ENCODE results near the gene EIF3A.
"Not testable (repeated sequence)": the region's sequence is repeated elsewhere in the genome, so short reads cannot be mapped to it uniquely, and the experiment has no call there.

EIF3A gene

DNA sequence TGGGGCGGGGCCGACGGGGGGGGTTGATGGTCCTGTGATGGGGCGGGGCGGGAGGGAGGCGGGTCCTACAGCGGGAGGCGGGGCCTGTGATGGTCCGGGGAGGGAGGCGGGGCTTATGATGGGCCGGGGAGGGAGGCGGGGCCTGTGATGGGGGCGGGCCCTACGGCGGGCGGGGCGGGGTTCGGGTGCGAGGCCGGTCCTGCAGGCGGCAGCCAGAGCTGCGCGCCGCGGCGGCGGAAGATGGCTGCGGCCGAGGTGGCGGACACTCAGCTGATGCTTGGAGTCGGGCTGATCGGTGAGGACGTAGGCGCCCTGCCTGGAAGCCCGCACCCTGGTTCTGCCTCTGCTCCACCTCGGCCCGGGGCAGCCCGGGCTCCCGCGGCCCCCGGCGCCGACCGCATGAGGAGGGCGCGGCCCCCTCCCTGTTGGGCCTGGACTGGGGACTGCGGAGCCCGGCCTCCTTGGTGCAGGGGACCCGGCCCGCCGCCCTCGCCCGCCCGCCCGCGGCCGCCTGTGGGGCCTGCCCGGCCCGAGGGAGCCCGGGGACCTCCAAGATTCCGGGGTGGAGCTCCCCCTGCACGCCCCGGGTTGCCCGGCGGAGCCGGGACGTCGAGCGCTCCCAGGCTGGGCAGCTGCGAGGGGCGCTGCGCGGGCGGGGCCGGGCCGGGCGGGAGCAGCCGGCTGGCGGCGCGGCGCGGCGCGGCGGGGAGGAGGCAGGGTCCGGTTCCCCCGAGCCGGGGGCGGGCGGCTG is 23.5 kb upstream of the EIF3A start, which contains the start of gene DENND10:
TSS of gene DENND10 (plus strand) at position 211 of the 751 bp plus-strand sequence. CDS start at position 241, 30 bp downstream.
- DNase-seq (ENCODE audit: low spot score), result peak; percentile 97
- TF ChIP-seq, protein P1, sequence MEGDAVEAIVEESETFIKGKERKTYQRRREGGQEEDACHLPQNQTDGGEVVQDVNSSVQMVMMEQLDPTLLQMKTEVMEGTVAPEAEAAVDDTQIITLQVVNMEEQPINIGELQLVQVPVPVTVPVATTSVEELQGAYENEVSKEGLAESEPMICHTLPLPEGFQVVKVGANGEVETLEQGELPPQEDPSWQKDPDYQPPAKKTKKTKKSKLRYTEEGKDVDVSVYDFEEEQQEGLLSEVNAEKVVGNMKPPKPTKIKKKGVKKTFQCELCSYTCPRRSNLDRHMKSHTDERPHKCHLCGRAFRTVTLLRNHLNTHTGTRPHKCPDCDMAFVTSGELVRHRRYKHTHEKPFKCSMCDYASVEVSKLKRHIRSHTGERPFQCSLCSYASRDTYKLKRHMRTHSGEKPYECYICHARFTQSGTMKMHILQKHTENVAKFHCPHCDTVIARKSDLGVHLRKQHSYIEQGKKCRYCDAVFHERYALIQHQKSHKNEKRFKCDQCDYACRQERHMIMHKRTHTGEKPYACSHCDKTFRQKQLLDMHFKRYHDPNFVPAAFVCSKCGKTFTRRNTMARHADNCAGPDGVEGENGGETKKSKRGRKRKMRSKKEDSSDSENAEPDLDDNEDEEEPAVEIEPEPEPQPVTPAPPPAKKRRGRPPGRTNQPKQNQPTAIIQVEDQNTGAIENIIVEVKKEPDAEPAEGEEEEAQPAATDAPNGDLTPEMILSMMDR (IDR thresholded peaks at IDR 0.05; ENCODE audit: extremely low read depth, missing control alignments), result no peak

- DNase-seq (ENCODE audit: low spot score), result no peak
- TF ChIP-seq, protein P1 (IDR thresholded peaks at IDR 0.05; ENCODE audit: extremely low read depth, missing control alignments), result no peak
Measured at GRCh38 chr10:119103241-119103902, 22.8 kb upstream of the EIF3A start.

GRCh38 chr10:119101366-119102098 is 20.9 kb upstream of the EIF3A start:
- no peak for DNase-seq (ENCODE audit: low spot score)
- TF ChIP-seq, protein P1 (IDR thresholded peaks at IDR 0.05; ENCODE audit: extremely low read depth, missing control alignments), result no peak

DNA sequence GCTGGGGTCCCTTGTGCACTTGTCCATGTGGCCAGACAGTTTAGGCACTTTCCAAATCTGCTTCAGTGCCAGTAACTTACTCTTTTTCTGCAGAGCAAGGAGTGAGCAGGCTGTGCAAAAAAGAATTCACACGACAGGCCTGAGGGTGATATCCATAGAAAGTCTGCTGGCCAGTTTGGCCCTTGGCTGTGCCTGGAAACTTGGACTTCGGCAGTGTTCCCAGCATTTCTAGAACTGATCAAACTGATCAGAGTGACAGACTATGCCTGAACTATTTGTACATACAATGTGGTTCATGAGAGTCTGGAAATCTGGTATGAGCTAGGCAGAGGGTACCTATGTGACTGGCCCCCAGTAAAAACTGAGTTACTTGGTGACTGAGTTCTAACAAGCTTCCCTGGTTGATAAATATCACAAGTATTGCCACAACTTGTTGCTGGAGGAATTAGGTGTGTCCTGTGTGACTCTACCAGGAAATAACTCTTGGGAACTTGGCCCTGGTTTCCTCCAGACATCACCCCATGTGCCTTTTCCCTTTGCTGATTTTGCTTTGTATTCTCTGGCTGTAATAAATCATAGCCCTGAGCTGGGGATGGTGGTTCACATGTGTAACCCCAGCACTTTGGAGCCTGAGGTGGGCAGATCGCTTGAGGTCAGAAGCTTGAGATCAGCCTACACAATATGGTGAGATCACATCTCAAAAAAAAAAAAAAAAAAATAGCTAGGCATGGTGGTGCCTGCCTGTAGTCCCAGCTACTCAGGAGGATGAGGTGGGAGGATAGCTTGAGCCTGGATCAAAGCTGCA is 20.0 kb upstream of the EIF3A start:
- TF ChIP-seq, protein P1 (IDR thresholded peaks at IDR 0.05; ENCODE audit: extremely low read depth, missing control alignments), result no peak
- no peak for DNase-seq (ENCODE audit: low spot score)

DNA sequence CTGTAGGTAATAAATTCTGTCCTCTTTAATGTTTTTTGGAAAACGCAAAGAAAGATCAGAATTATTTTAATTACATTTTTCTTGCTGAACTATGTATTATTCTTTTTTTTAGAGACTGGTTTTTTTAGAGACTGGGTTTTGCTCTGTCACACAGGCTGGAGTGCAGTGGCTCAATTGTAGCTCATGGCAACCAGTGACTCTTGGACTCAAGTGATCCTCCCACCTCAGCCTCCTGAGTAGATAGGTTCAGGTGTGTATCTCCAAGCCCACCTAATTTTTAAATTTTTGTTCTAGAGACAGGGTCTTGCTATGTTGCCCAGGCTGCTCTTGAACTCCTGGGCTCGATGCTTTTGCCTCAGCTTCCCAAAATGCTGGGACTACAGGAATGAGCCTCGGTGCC is 18.0 kb upstream of the EIF3A start:
- DNase-seq (ENCODE audit: low spot score), result no peak
- TF ChIP-seq, protein P1 (IDR thresholded peaks at IDR 0.05; ENCODE audit: extremely low read depth, missing control alignments), result no peak

GRCh38 chr10:119096641-119097415 is 16.2 kb upstream of the EIF3A start:
- not testable (repeated sequence) for DNase-seq (ENCODE audit: low spot score)

DNA sequence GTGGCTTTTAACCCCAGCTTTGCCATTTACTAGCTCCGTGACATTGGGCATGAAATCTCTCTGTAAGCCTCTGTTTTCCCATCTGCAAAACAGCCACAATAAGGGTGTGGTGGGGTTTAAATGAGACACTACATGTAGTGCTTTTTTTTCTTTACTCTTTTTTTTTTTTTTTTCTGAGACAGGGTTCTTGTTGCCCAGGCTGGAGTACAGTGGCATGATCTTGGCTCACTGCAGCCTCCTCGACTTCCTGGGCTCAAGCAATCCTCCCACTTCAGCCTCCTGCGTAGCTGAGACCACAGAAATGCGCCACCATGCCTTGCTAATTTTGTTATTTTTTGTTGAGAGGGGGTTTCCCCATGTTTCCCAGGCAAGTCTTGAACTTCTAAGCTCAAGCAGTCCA is 15.0 kb upstream of the EIF3A start:
- DNase-seq (ENCODE audit: low spot score), result no peak
- TF ChIP-seq, protein P1 (IDR thresholded peaks at IDR 0.05; ENCODE audit: extremely low read depth, missing control alignments), result no peak

All from GM20000 (cell line).